GM18511 (cell line): ENCODE results near the gene SHROOM1.

Experiments
- ATAC-seq: cut with Tn5 transposase; IDR thresholded peaks from one replicate; pipeline ENCODE4 v1.9.1; 2021; ENCODE audit warnings: mild to moderate bottlenecking, moderate library complexity; ENCODE audit not compliant: unreplicated experiment

The SHROOM1 gene

GRCh38 chr5:132853323-132853722 is 22.9 kb upstream of the SHROOM1 start:
- ATAC-seq: no peak

GRCh38 chr5:132850066-132850465 is 19.6 kb upstream of the SHROOM1 start:
- ATAC-seq: no peak

GRCh38 chr5:132849347-132849746 is 18.9 kb upstream of the SHROOM1 start:
- ATAC-seq: no peak

GRCh38 chr5:132848270-132848669 is 17.8 kb upstream of the SHROOM1 start:
- no peak for ATAC-seq

- no peak for ATAC-seq
Observed at GRCh38 chr5:132841305-132841704, 10.9 kb upstream of the SHROOM1 start.

- ATAC-seq: no peak
Observed at GRCh38 chr5:132840896-132841295, 10.4 kb upstream of the SHROOM1 start.

- no peak for ATAC-seq
Observed at GRCh38 chr5:132840313-132840712, 9.9 kb upstream of the SHROOM1 start.

GRCh38 chr5:132839426-132840301 is 9.2 kb upstream of the SHROOM1 start:
- no peak for ATAC-seq

- ATAC-seq: no peak
Observed at GRCh38 chr5:132838516-132839282, 8.3 kb upstream of the SHROOM1 start.

GRCh38 chr5:132837868-132838267 is 7.4 kb upstream of the SHROOM1 start:
- no peak for ATAC-seq

GRCh38 chr5:132836852-132837251 is 6.4 kb upstream of the SHROOM1 start:
- no peak for ATAC-seq

GRCh38 chr5:132834057-132834456 is 3.6 kb upstream of the SHROOM1 start:
- no peak for ATAC-seq

GRCh38 chr5:132832612-132833011 is 2.2 kb upstream of the SHROOM1 start:
- no peak for ATAC-seq

- no peak for ATAC-seq
Observed at GRCh38 chr5:132831095-132831860, 831 bp upstream of the SHROOM1 start.

GRCh38 chr5:132829742-132830435 is 558 bp downstream of the SHROOM1 start:
- peak; percentile 79 for ATAC-seq

GRCh38 chr5:132828846-132829494 is 1.5 kb downstream of the SHROOM1 start:
- ATAC-seq: no peak

- ATAC-seq: no peak
Observed at GRCh38 chr5:132827943-132828673, 2.3 kb downstream of the SHROOM1 start.

- no peak for ATAC-seq
Observed at GRCh38 chr5:132826424-132827082, 3.9 kb downstream of the SHROOM1 start.

- no peak for ATAC-seq
Observed at GRCh38 chr5:132825834-132826391, 4.5 kb downstream of the SHROOM1 start.
